ENCODE data around the gene NKAP.
"Not testable (repeated sequence)": the region's sequence is repeated elsewhere in the genome, so short reads cannot be mapped to it uniquely, and the experiment has no call there.

DNA sequence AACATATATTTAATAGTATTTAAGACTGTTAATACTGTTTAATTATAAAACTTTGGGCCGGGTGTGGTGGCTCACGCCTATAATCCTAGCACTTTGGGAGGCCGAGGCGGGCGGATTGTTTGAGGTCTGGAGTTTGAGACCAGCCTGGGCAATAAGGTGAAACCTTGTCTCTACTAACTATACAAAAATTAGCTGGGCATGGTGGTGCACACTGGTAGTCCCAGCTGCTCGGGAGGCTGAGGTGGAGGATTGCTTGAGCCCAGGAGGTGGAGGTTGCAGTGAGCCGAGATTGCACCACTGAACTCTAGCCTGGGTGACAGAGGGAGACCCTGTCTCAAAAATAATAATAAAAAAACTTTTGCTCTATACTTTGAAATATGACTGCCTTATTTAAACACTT, 21.2 kb downstream of the NKAP start:
- TF ChIP-seq, protein P1, sequence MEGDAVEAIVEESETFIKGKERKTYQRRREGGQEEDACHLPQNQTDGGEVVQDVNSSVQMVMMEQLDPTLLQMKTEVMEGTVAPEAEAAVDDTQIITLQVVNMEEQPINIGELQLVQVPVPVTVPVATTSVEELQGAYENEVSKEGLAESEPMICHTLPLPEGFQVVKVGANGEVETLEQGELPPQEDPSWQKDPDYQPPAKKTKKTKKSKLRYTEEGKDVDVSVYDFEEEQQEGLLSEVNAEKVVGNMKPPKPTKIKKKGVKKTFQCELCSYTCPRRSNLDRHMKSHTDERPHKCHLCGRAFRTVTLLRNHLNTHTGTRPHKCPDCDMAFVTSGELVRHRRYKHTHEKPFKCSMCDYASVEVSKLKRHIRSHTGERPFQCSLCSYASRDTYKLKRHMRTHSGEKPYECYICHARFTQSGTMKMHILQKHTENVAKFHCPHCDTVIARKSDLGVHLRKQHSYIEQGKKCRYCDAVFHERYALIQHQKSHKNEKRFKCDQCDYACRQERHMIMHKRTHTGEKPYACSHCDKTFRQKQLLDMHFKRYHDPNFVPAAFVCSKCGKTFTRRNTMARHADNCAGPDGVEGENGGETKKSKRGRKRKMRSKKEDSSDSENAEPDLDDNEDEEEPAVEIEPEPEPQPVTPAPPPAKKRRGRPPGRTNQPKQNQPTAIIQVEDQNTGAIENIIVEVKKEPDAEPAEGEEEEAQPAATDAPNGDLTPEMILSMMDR (conservative IDR thresholded peaks at IDR 0.05; ENCODE audit: low read depth, low read length) = not testable (repeated sequence)
- not testable (repeated sequence) for TF ChIP-seq EZH2 (IDR thresholded peaks at IDR 0.05; ENCODE audit: borderline replicate concordance, low read depth, low read length, poor library complexity, severe bottlenecking)

All from A673 (cell line).